Kidney tubule cell (primary cell): ENCODE measurements around the gene PKNOX2.
"Not testable (repeated sequence)": the region's sequence is repeated elsewhere in the genome, so short reads cannot be mapped to it uniquely, and the experiment has no call there.

Experiments
- DNase-seq: peaks from one replicate; pipeline ENCODE4 v3.0.0-alpha.2; 2018; ENCODE audit warnings: low spot score

Gene PKNOX2

GRCh38 chr11:125202977-125203376 lies 38.4 kb downstream of the PKNOX2 start:
- DNase-seq = no peak

- peak; percentile 17 for DNase-seq
Observed at GRCh38 chr11:125207866-125208425, 43.4 kb downstream of the PKNOX2 start.

DNA sequence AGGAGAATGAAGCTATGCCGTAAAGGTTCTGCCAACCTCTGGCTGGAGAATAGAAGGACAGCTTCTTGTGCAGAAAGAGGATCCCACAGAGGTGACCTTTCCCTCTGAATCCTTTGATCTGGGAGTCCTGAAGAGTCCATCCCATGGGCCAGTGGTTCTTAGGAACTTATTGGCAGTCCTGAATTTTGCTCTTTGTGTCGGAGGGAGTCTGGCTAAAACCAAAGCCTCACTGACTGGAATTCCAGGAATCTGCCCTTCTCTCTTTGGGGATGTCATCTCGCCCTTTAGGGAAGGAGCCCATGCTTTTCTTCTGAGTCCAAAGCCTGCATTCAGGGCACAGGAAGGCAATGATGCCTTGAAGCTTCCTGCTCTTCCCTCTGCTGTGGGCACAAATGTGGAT lies 45.5 kb downstream of the PKNOX2 start:
- peak; percentile 23 for DNase-seq

GRCh38 chr11:125211191-125211947 lies 46.8 kb downstream of the PKNOX2 start:
- no peak for DNase-seq

- no peak for DNase-seq
Observed at GRCh38 chr11:125211948-125212340, 47.4 kb downstream of the PKNOX2 start.

GRCh38 chr11:125214601-125215565 lies 50.3 kb downstream of the PKNOX2 start:
- no peak for DNase-seq

- no peak for DNase-seq
Observed at GRCh38 chr11:125215976-125216375, 51.4 kb downstream of the PKNOX2 start.

DNA sequence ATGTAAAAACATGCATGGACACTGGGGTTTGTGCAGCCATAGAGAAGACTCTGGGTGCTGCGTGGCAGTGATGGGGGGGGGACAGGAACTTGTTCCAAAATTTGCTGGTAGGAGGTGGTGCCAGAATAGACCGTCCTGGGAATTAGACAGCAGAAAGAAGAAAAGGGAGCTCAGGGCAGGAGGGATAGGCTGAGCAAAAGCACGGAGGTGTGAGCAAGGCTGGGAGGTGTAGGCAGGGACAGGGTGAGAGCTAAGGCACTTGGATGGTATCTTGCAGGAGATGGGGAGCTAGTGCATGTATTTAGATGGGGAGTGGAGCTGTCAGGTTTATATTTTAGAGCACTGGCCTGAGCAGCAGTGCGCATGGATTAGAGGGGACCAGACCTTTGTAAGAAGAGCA lies 53.8 kb downstream of the PKNOX2 start:
- no peak for DNase-seq

GRCh38 chr11:125221461-125221860 lies 56.9 kb downstream of the PKNOX2 start:
- no peak for DNase-seq

DNA sequence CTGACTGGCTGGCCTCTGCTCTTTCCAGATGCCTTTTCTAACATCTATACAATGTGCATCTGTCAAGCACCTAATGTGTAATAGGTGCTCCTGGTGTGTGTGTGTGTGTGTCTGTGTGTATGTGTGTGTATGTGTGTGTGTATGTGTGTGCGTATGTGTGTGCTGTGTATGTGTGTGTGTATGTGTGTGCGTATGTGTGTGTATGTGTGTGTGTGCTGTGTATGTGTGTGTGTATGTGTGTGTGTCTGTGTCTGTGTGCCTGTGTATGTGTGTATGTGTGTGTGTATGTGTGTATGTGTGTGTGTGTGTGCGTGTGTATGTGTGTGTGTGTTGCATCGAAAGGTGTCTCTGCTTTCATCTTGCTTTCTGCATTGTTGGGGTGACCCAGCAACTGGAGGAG lies 57.9 kb downstream of the PKNOX2 start:
- DNase-seq = no peak

DNA sequence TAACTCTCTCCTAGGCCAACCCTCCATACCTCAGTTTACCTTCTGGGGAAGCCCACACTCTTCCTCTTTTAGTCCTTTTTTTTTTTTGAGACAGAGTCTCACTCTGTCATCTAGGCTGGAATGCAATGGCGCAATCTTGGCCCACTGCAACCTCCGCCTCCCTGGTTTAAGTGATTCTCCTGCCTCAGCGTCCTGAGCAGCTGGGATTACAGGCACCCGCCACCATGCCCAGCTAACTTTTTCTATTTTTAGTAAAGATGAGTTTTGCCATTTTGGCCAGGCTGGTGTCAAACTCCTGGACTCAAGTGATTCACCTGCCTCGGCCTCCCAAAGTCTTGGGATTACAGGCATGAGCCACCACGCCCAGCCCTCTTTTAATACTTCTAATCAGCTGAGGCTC lies 58.6 kb downstream of the PKNOX2 start:
- DNase-seq = not testable (repeated sequence)

GRCh38 chr11:125223901-125224361 lies 59.4 kb downstream of the PKNOX2 start:
- DNase-seq = no peak

DNA sequence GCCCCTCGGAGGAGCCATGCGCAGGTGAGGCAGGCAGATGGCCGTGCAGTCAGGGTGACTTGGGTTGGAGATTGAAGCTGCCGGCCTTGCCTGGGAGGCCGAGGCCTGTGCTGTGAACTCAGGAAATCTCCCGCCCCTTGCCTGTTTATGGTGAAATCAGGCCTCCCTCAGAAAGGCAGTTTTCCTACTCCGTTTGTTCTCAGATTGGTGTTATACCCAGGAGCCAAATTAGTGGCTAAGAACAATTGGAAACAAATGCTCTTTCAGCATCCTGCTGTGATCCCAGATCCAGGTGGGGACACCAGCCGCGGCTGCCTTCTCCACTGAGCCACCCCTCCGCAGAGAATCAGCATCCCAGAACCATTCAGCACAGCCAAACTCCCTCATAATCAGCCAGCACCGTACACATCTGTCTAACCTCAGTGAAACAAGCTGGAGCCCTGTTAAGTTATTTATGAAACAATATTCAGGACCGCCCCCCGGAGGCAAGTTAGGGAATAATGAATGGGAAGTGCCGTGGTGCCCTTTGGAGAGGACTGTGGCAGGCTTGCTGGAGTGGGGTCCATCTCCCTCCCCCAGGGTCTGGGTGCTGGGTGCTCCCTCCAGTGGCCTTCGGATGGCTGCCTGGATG lies 60.0 kb downstream of the PKNOX2 start:
- DNase-seq = no peak

DNA sequence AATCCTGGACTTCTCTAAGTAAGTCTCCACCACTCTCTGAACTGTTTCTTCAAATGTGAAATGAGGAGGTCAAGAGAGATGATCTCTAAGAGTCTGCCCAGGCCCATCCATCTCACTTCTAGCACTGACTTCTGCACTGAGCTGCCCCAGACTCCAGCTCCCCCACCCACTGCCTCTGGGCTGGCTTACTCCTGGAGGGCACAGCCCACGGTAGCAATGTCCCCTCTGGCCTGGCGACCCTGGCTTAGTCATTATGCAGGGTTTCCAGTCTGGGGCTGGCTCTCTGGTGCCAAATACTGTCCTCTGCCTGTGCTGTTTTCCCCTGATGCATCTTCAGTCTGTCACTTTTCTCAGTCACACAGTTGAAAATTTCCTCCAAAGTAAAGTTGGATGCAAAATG lies 60.9 kb downstream of the PKNOX2 start:
- DNase-seq = no peak

DNA sequence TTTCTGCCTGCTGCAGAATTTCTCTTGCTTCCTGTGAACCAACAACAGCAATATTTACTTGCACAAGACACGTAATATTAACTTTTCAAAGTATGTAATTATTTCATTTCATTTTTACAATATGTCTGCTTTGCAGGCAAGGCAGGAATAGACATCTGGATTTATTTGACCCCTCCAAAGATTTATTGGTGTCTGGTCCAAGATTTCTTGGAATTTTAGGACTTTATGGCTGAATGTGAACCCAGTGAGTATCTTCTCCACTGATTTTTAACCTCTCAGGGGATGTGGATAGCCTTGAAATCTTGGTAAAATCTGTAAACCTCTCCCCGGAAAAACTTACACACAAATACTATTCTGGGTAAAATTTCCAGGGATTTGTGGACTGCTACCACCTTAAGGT lies 61.5 kb downstream of the PKNOX2 start:
- no peak for DNase-seq

GRCh38 chr11:125226706-125227105 lies 62.2 kb downstream of the PKNOX2 start:
- no peak for DNase-seq

DNA sequence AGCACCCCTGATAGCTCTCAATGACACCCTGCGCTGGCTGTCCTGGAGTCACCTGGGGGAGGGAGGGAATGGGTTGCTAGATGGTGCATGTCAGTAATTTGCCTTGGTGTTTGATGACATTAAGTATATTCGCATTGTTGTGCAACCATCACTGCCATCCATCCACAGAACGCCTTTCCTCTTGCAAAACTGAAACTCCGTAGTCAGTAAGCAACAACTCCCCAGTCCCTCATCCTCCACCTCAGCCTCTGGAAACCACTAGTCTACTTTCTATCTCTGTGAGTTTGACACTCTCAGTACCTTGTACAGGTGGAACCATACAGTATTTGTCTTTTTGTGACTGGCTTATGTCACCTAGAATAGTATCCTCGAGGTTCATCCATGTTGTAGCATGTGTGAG lies 62.6 kb downstream of the PKNOX2 start:
- no peak for DNase-seq

DNA sequence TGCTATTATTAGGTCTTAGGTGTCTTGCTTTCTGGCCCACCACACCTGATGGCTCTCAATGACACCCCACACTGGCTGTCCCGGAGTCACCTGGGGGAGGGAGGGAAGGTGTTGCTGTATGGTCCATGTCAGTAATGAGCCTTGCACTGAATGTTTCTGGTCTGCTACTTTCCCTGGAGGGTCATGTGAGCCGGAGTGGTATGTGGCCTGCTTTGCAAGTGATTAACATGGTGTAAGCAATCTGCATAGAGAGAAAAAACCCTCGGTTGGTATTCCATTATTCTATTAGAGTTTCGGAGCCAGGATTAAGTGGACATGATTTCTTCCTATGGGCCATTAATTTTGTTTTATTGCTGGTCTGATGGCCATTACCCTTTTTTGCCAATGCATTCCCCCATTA lies 63.9 kb downstream of the PKNOX2 start:
- DNase-seq = peak; percentile 12

- DNase-seq = peak; percentile 46
Observed at GRCh38 chr11:125228993-125229392, 64.4 kb downstream of the PKNOX2 start.

DNA sequence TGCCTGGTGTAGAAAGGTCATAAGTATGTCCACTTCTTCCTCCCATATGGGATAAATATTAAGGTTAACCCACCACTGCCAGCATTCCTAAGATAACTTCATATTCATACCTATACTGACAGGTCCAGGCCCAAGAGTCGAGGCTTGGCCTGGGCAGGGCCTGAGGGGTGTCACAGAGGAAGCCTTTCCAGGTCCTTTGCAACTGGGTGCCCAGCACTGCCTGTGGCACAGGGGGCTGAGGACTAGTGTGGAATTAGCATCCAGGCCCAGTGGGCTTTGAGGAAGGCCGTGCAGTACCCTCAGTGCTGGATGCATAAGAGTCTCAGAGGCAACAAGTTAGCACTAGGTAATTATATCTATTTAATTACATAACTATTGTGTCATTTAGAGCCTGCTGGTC lies 65.4 kb downstream of the PKNOX2 start:
- no peak for DNase-seq

- no peak for DNase-seq
Observed at GRCh38 chr11:125233116-125233515, 68.6 kb downstream of the PKNOX2 start.

DNA sequence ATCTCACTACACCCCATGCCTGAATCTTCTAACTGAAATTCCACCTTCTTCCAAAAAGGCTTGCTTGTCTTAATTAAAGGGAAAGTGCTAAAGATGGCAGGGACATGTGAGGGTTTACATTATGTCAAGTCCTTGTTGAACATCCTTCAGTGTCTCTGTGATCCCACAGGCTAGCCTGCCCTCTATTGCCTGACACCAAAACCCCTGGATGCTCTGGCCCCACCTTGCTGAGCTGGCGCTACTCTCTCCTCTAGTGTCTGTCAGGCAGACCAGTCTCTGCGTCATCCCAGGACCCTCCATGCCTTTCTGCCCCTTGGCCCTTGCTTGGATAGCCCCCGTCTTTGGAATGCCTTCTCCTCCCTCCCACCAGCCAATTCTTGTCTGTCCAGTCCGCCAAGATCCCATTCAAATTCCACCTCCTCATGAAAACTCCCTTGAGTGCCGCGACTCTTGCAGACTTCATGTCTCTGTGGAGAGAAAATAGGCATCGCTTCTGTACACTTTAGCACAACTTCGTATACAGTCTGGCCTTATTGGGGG lies 69.3 kb downstream of the PKNOX2 start:
- DNase-seq = no peak
